Sigmoid colon (tissue), 4 donors: ENCODE data around the gene CTAG1B.

Experiments
- CTCF ChIP-seq, 4 experiments: fragments of 450-650 bp in 3 of 4; fragments of 200-600 bp in 1 of 4; IDR thresholded peaks; one replicate each; pipeline ENCODE4 v1.5.1; 2016 to 2019; ENCODE audit warnings: antibody characterized with exemption in 4 of 4, mild to moderate bottlenecking in 3 of 4, moderate library complexity in 2 of 4
- EP300 ChIP-seq, 4 donors: sonication (generic); formaldehyde crosslinking; IDR thresholded peaks; one replicate each; pipeline ENCODE4 v1.6.1; 2017; ENCODE audit warnings: antibody characterized with exemption in 4 of 4
- POLR2A ChIP-seq, 2 donors: fragments of 450-650 bp; IDR thresholded peaks; one replicate each; pipeline ENCODE4 v1.6.1; 2016; ENCODE audit warnings: antibody characterized with exemption in 2 of 2, mild to moderate bottlenecking in 2 of 2, moderate library complexity in 2 of 2
- POLR2AphosphoS5 ChIP-seq, 4 donors: sonication (generic); formaldehyde crosslinking; IDR thresholded peaks; one replicate each; pipeline ENCODE4 v1.6.1; 2017; ENCODE audit warnings: antibody characterized with exemption in 4 of 4

- no peak for TF ChIP-seq POLR2AphosphoS5 (IDR thresholded peaks at IDR 0.05)
- no peak for TF ChIP-seq CTCF (IDR thresholded peaks at IDR 0.05)
- TF ChIP-seq POLR2A (IDR thresholded peaks at IDR 0.05): no peak
- no peak for TF ChIP-seq EP300 (IDR thresholded peaks at IDR 0.05)
Measured at GRCh38 chrX:154597221-154597620, 21.9 kb downstream of the CTAG1B start.
